Mucosa of descending colon (tissue), 3 donors: ENCODE results near the gene LETM1. TPM values are rescaled to one million over a fixed set of nuclear protein-coding genes. Genes with fewer than 3 reads are reported as not detected.

Experiments
- ATAC-seq: fragments of 200-7000 bp; cut with Tn5 transposase; one replicate; pipeline ENCODE4 v1.9.1; 2020; ENCODE audit warnings: mild to moderate bottlenecking, moderate library complexity
- DNase-seq, 3 donors: peaks; one replicate each; pipeline ENCODE4 v3.0.0-alpha.2; 2020
- H3K36me3 ChIP-seq: fragments of 200-600 bp; one replicate; pipeline ENCODE4 v1.8.0; 2021; ENCODE audit warnings: low read depth, mild to moderate bottlenecking
- H3K4me1 ChIP-seq: fragments of 200-600 bp; one replicate; pipeline ENCODE4 v1.8.0; 2021; ENCODE audit warnings: low read depth, mild to moderate bottlenecking
- H3K4me3 ChIP-seq: fragments of 200-600 bp; one replicate; pipeline ENCODE4 v1.8.0; 2021; ENCODE audit warnings: mild to moderate bottlenecking
- H3K9me3 ChIP-seq: fragments of 200-600 bp; one replicate; pipeline ENCODE4 v1.8.0; 2021; ENCODE audit warnings: mild to moderate bottlenecking
- intact Hi-C, 2 donors: fragments of 100-400 bp; cut with DNase I in 1 of 2; cut with micrococcal nuclease in 1 of 2; formaldehyde crosslinking; loops; one replicate each; pipeline versions ENCODE4 v1.11.0 to v1.11.1; 2022; cut with DNase I, micrococcal nuclease
- total RNA-seq, 3 donors: library from RNA; stranded (reverse); fragmentation: NEBNext Ultra II Directional in 2 of 3; extraction: Animal tissue kit (Norgen Biotek cat#: 25700) in 2 of 3; gene quantifications; one replicate each; pipeline versions ENCODE4 v1.2.1 to v1.2.4, GENCODE V29; 2021 to 2023
- TF ChIP-seq, protein P1 (sequence below): fragments of 200-600 bp; IDR thresholded peaks from one replicate; pipeline ENCODE4 v1.8.0; 2022; ENCODE audit warnings: antibody characterized with exemption, mild to moderate bottlenecking
- donor health status: DM: no; HTN: no; CAD: no; lungs with moderate emphysema.
- donor health status: DM: no; HTN: no; CAD: no.
- donor health status: DM: no; HTN: yes; CAD: no.

The LETM1 gene
- total RNA-seq, 3 donors from 2014 or later, result 85.5 to 160 (median 133) TPM

DNA sequence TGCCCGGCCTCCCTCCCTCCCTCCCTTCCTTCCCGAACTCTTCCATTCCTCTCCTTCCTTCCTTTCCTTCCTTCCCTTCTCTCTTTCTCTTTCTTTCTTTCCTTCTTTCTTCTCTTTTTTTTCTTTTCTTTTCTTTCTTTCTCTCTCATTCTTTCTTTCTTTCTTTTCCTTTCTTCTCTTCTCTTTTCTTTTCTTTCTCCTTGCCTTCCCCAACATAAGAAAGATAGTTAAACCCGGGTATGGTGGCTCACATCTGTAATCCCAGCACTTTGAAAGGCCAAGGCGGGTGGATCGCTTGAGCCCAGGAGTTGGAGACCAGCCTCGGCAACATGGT is 40.7 kb upstream of the LETM1 start:
- TF ChIP-seq, protein P1, sequence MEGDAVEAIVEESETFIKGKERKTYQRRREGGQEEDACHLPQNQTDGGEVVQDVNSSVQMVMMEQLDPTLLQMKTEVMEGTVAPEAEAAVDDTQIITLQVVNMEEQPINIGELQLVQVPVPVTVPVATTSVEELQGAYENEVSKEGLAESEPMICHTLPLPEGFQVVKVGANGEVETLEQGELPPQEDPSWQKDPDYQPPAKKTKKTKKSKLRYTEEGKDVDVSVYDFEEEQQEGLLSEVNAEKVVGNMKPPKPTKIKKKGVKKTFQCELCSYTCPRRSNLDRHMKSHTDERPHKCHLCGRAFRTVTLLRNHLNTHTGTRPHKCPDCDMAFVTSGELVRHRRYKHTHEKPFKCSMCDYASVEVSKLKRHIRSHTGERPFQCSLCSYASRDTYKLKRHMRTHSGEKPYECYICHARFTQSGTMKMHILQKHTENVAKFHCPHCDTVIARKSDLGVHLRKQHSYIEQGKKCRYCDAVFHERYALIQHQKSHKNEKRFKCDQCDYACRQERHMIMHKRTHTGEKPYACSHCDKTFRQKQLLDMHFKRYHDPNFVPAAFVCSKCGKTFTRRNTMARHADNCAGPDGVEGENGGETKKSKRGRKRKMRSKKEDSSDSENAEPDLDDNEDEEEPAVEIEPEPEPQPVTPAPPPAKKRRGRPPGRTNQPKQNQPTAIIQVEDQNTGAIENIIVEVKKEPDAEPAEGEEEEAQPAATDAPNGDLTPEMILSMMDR, result no peak
- Histone ChIP-seq H3K9me3 (no peaks in the 10 kb centered on the region), H3K36me3 (no peaks in the 10 kb centered on the region), H3K4me1 (no peaks in the 10 kb centered on the region), H3K4me3 (no peak overlapping the region)
- no peak for DNase-seq
- ATAC-seq, result no peak
- intact Hi-C loops, result no loop called here

DNA sequence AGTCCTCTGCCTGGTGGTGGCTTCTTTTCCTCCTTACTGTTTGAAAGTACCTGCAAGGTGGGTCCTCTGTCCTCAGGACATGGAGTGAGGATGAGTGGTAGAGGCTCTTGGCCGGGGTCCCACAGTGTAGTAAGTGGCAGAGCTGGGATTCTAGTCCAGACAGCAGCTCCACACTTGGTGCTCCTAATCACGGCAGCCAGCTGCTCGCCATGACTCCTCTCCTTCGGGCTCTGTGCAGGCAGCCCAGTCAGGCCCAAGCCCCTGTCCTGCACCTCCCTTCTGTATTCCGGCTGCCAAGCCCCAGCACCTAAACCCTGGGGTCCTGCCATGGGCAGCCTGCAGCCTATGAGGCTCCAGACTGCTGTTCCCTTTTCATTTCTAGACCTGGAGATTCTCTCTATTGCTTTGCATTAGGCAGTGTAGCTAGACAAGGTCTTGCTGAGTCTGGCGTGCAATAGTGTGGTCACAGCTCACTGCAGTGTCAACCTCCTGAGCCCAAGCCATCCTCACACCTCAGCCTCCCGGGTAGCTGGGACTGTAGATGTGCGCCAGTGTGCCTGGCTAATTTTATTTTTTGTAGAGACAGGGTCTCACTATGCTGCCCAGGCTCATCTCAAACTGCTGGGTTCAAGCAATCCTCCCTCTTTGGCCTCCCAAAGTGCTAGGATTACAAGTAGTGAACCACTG is 40.2 kb upstream of the LETM1 start:
- Histone ChIP-seq H3K4me3 (no peak overlapping the region), H3K36me3 (no peaks in the 10 kb centered on the region), H3K4me1 (no peaks in the 10 kb centered on the region), H3K9me3 (no peaks in the 10 kb centered on the region)
- DNase-seq (no peak), ATAC-seq (no peak)
- intact Hi-C loops, result no loop called here
- TF ChIP-seq, protein P1, result no peak

DNA sequence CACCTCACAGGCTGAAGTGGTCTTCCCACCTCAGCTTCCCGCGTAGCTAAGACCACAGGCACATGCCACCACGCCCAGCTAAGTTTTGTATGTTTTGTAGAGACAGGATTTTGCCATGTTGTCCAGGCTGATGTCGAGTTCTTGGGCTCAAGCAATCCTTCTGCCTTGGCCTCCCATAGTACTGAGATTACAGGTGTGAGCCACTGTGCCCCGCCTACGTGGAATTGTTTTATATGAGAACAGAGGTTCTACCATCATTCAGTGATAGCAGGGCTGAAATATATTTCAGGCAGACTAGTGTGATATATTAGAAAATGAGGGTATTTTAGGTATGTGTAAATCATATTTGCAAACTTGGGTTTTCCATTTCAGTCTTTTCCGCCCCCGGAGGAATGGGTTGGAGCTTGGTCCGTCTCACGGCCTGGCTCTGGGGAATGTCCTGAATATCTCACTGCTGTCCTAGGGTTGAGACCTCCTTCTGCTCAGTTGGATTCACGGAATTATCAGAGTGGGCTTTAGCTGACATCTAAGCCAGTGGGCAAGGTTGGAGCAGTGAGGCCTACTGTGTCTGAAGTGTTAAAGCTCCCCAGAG is 35.1 kb upstream of the LETM1 start:
- Histone ChIP-seq H3K4me3 (no peak overlapping the region), H3K4me1 (peaks cover 19% of the 10 kb centered on the region), H3K9me3 (no peaks in the 10 kb centered on the region), H3K36me3 (no peaks in the 10 kb centered on the region)
- TF ChIP-seq, protein P1, result no peak
- DNase-seq, result peak in 1 of 3 donors; percentile 47
- intact Hi-C loops, result no loop called here
- peak; percentile 67 for ATAC-seq

DNA sequence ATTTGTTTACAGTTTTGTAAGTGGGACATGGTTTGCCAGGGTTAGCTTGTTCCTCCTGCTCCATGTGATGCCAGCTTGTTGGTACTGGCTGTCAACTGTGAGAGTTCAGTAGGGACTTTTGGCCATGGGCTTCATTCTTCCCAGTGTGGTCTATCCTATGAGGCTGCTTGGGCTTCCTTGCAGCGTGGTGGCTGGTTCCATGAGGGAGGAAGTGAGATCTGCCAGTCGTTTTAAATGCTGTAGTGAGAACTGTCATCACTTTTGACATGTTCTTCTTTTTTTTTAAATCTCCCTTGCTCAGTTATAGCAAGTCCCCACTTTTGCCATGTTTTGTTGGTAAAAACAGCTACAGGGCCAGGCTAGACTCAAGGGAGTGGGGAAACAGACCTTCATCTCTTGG is 31.1 kb upstream of the LETM1 start:
- H3K4me3 ChIP-seq, result no peak overlapping the region
- H3K9me3 ChIP-seq, result no peaks in the 10 kb centered on the region
- no peak for ATAC-seq
- peaks cover 19% of the 10 kb centered on the region for H3K4me1 ChIP-seq
- intact Hi-C loops, result no loop called here
- DNase-seq, result no peak
- no peaks in the 10 kb centered on the region for H3K36me3 ChIP-seq
- TF ChIP-seq, protein P1, result no peak

DNA sequence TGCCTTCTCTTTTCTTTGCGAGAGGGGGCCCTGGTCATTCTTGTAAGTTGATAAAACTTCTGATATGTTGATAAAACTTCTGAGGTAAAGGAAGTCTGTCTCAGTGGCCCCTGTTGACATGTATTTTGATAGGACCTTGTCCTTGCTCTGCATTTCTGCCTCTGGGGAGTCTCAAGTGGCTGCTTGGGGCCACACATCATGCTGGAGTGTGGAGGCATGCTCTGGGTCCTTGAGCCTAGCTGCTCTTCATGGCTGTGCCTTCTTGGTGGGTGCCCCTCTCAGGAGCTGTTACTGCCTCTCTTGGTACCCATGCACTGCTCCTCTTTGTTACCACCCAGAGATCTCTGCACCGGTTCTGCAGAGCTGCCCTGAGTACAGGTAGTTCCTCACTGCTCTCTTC is 29.5 kb upstream of the LETM1 start:
- H3K4me1 ChIP-seq, result peaks cover 23% of the 10 kb centered on the region
- H3K9me3 ChIP-seq, result no peaks in the 10 kb centered on the region
- TF ChIP-seq, protein P1, result no peak
- no peaks in the 10 kb centered on the region for H3K36me3 ChIP-seq
- no peak overlapping the region for H3K4me3 ChIP-seq
- no peak for ATAC-seq
- intact Hi-C loops, result no loop called here
- peak in 1 of 3 donors; percentile 18 for DNase-seq
